Measurements from ENCODE around the gene CSRNP3.

The CSRNP3 gene

GRCh38 chr2:165634282-165634681, 164.8 kb downstream of the CSRNP3 start:
- H3K4me1 Mint-ChIP-seq = peaks cover 13% of the 10 kb centered on the region
- H3K27me3 Mint-ChIP-seq = no peaks in the 10 kb centered on the region
- no peaks in the 10 kb centered on the region for H3K9me3 Mint-ChIP-seq
- CTCF ChIA-PET = no interaction called here
- no peak for DNase-seq
- no peak overlapping the region for H3K27ac Mint-ChIP-seq
- no peak overlapping the region for H3K4me3 Mint-ChIP-seq
- H3K36me3 Mint-ChIP-seq = no peaks in the 10 kb centered on the region

GRCh38 chr2:165634855-165635254, 165.4 kb downstream of the CSRNP3 start:
- CTCF ChIA-PET = no interaction called here
- Mint-ChIP-seq H3K4me3 (no peak overlapping the region), H3K27me3 (no peaks in the 10 kb centered on the region), H3K27ac (no peak overlapping the region), H3K4me1 (peaks cover 7% of the 10 kb centered on the region), H3K36me3 (no peaks in the 10 kb centered on the region), H3K9me3 (no peaks in the 10 kb centered on the region)
- no peak for DNase-seq

- no peak overlapping the region for H3K4me3 Mint-ChIP-seq
- H3K27ac Mint-ChIP-seq = no peak overlapping the region
- H3K4me1 Mint-ChIP-seq = peaks cover under 1% of the 10 kb centered on the region
- no peak for DNase-seq
- CTCF ChIA-PET = no interaction called here
- H3K36me3 Mint-ChIP-seq = no peaks in the 10 kb centered on the region
- no peaks in the 10 kb centered on the region for H3K27me3 Mint-ChIP-seq
- no peaks in the 10 kb centered on the region for H3K9me3 Mint-ChIP-seq
Measured at GRCh38 chr2:165635532-165635931, 166.0 kb downstream of the CSRNP3 start.

- Mint-ChIP-seq H3K27ac (no peak overlapping the region), H3K4me3 (no peak overlapping the region), H3K36me3 (no peaks in the 10 kb centered on the region), H3K4me1 (no peaks in the 10 kb centered on the region), H3K9me3 (no peaks in the 10 kb centered on the region), H3K27me3 (no peaks in the 10 kb centered on the region)
- DNase-seq = no peak
- CTCF ChIA-PET = no interaction called here
Measured at GRCh38 chr2:165636959-165637358, 167.5 kb downstream of the CSRNP3 start.

- no peak for DNase-seq
- CTCF ChIA-PET = no interaction called here
- H3K27me3 Mint-ChIP-seq = no peaks in the 10 kb centered on the region
- no peaks in the 10 kb centered on the region for H3K4me1 Mint-ChIP-seq
- H3K36me3 Mint-ChIP-seq = no peaks in the 10 kb centered on the region
- no peaks in the 10 kb centered on the region for H3K9me3 Mint-ChIP-seq
- no peak overlapping the region for H3K27ac Mint-ChIP-seq
- no peak overlapping the region for H3K4me3 Mint-ChIP-seq
Measured at GRCh38 chr2:165637396-165637795, 167.9 kb downstream of the CSRNP3 start.

- H3K27ac Mint-ChIP-seq = no peak overlapping the region
- no peaks in the 10 kb centered on the region for H3K27me3 Mint-ChIP-seq
- DNase-seq = no peak
- CTCF ChIA-PET = no interaction called here
- H3K4me3 Mint-ChIP-seq = no peak overlapping the region
- H3K4me1 Mint-ChIP-seq = no peaks in the 10 kb centered on the region
- no peaks in the 10 kb centered on the region for H3K36me3 Mint-ChIP-seq
- H3K9me3 Mint-ChIP-seq = no peaks in the 10 kb centered on the region
Measured at GRCh38 chr2:165639504-165639903, 170.0 kb downstream of the CSRNP3 start.

- no peaks in the 10 kb centered on the region for H3K36me3 Mint-ChIP-seq
- no peak for DNase-seq
- H3K27me3 Mint-ChIP-seq = no peaks in the 10 kb centered on the region
- no peak overlapping the region for H3K27ac Mint-ChIP-seq
- no peaks in the 10 kb centered on the region for H3K9me3 Mint-ChIP-seq
- CTCF ChIA-PET = no interaction called here
- no peak overlapping the region for H3K4me3 Mint-ChIP-seq
- H3K4me1 Mint-ChIP-seq = no peaks in the 10 kb centered on the region
Measured at GRCh38 chr2:165640247-165640929, 170.9 kb downstream of the CSRNP3 start.

GRCh38 chr2:165645930-165646831, 176.7 kb downstream of the CSRNP3 start:
- H3K27ac Mint-ChIP-seq = no peak overlapping the region
- H3K9me3 Mint-ChIP-seq = no peaks in the 10 kb centered on the region
- CTCF ChIA-PET = no interaction called here
- no peaks in the 10 kb centered on the region for H3K4me1 Mint-ChIP-seq
- DNase-seq = no peak
- no peaks in the 10 kb centered on the region for H3K36me3 Mint-ChIP-seq
- no peak overlapping the region for H3K4me3 Mint-ChIP-seq
- H3K27me3 Mint-ChIP-seq = peaks cover 3% of the 10 kb centered on the region

GRCh38 chr2:165647409-165647808, 177.9 kb downstream of the CSRNP3 start:
- Mint-ChIP-seq H3K27me3 (peaks cover 3% of the 10 kb centered on the region), H3K36me3 (no peaks in the 10 kb centered on the region), H3K4me1 (no peaks in the 10 kb centered on the region), H3K4me3 (no peak overlapping the region), H3K27ac (no peak overlapping the region), H3K9me3 (no peaks in the 10 kb centered on the region)
- DNase-seq = no peak
- CTCF ChIA-PET = no interaction called here

GRCh38 chr2:165648801-165649200, 179.3 kb downstream of the CSRNP3 start:
- DNase-seq = no peak
- Mint-ChIP-seq H3K4me3 (no peak overlapping the region), H3K4me1 (no peaks in the 10 kb centered on the region), H3K27me3 (peaks cover 3% of the 10 kb centered on the region), H3K27ac (no peak overlapping the region), H3K9me3 (no peaks in the 10 kb centered on the region), H3K36me3 (no peaks in the 10 kb centered on the region)
- CTCF ChIA-PET = interaction anchor here (1.1 kb wide), 1 partner anchor 27 kb away, joined by 3 read pairs; no protein-coding TSS in a partner anchor

- CTCF ChIA-PET = no interaction called here
- Mint-ChIP-seq H3K4me3 (no peak overlapping the region), H3K27me3 (no peaks in the 10 kb centered on the region), H3K4me1 (no peaks in the 10 kb centered on the region), H3K36me3 (no peaks in the 10 kb centered on the region), H3K27ac (no peak overlapping the region), H3K9me3 (no peaks in the 10 kb centered on the region)
- no peak for DNase-seq
Measured at GRCh38 chr2:165651233-165651632, 181.7 kb downstream of the CSRNP3 start.

- Mint-ChIP-seq H3K4me1 (no peaks in the 10 kb centered on the region), H3K27ac (no peak overlapping the region)
- CTCF ChIA-PET = no interaction called here
Measured at GRCh38 chr2:165655661-165656060, 186.2 kb downstream of the CSRNP3 start.

GRCh38 chr2:165660361-165660760, 190.9 kb downstream of the CSRNP3 start:
- DNase-seq = no peak
- Mint-ChIP-seq H3K9me3 (no peaks in the 10 kb centered on the region), H3K27ac (no peak overlapping the region), H3K4me3 (no peak overlapping the region), H3K27me3 (no peaks in the 10 kb centered on the region), H3K4me1 (no peaks in the 10 kb centered on the region), H3K36me3 (no peaks in the 10 kb centered on the region)
- CTCF ChIA-PET = no interaction called here

More at GRCh38 chr2:165655661-165656060, 186.2 kb downstream of the CSRNP3 start:
- H3K27me3 Mint-ChIP-seq = no peaks in the 10 kb centered on the region
- H3K4me3 Mint-ChIP-seq = no peak overlapping the region
- no peaks in the 10 kb centered on the region for H3K36me3 Mint-ChIP-seq
- H3K9me3 Mint-ChIP-seq = no peaks in the 10 kb centered on the region
- DNase-seq = no peak

GRCh38 chr2:165662720-165663119, 193.2 kb downstream of the CSRNP3 start:
- H3K27ac Mint-ChIP-seq = no peak overlapping the region
- no peaks in the 10 kb centered on the region for H3K27me3 Mint-ChIP-seq
- CTCF ChIA-PET = no interaction called here
- H3K4me1 Mint-ChIP-seq = no peaks in the 10 kb centered on the region
- DNase-seq = no peak
- peaks cover 6% of the 10 kb centered on the region for H3K9me3 Mint-ChIP-seq
- H3K4me3 Mint-ChIP-seq = no peak overlapping the region
- H3K36me3 Mint-ChIP-seq = no peaks in the 10 kb centered on the region

GRCh38 chr2:165665614-165666013, 196.1 kb downstream of the CSRNP3 start:
- CTCF ChIA-PET = no interaction called here

More at GRCh38 chr2:165665614-165666013, 196.1 kb downstream of the CSRNP3 start:
- Mint-ChIP-seq H3K4me1 (no peaks in the 10 kb centered on the region), H3K36me3 (no peaks in the 10 kb centered on the region), H3K4me3 (no peak overlapping the region), H3K27ac (no peak overlapping the region), H3K27me3 (no peaks in the 10 kb centered on the region), H3K9me3 (peaks cover 6% of the 10 kb centered on the region)
- DNase-seq = no peak
